HepG2 (cell line): Measurements from ENCODE around the gene DPEP1. TPM values are rescaled to one million over a fixed set of nuclear protein-coding genes. Genes with fewer than 3 reads are reported as not detected.

Source experiments
- FOXK1 ChIP-seq: sonication (generic); formaldehyde crosslinking; IDR thresholded peaks from 2 replicates; pipeline ENCODE4 v1.4.0; 2020; ENCODE audit warnings: low read depth, missing genetic modification reagents, borderline replicate concordance
- HOXA3 ChIP-seq: sonication (generic); formaldehyde crosslinking; IDR thresholded peaks from 2 replicates; pipeline ENCODE4 v1.5.0; 2020; ENCODE audit warnings: missing genetic modification reagents
- MTA3 ChIP-seq: sonication (generic); formaldehyde crosslinking; IDR thresholded peaks from 2 replicates; pipeline ENCODE4 v1.4.0; 2020; ENCODE audit warnings: missing genetic modification reagents
- NPAS2 ChIP-seq: sonication (generic); formaldehyde crosslinking; IDR thresholded peaks from 2 replicates; pipeline ENCODE4 v1.8.0; 2022; ENCODE audit warnings: mild to moderate bottlenecking, missing genetic modification reagents, borderline replicate concordance
- PCBP1 ChIP-seq: fragments of 200-400 bp; formaldehyde crosslinking; IDR thresholded peaks from 2 replicates; pipeline ENCODE4 v1.6.1; 2017; ENCODE audit warnings: mild to moderate bottlenecking, low read depth, low read length, borderline replicate concordance
- PLSCR1 ChIP-seq: sonication (generic); formaldehyde crosslinking; IDR thresholded peaks from 2 replicates; pipeline ENCODE4 v1.5.0; 2020; ENCODE audit warnings: missing genetic modification reagents, mild to moderate bottlenecking, borderline replicate concordance
- POGZ ChIP-seq: sonication (generic); formaldehyde crosslinking; IDR thresholded peaks from 2 replicates; pipeline ENCODE4 v1.4.0; 2020; ENCODE audit warnings: mild to moderate bottlenecking, missing genetic modification reagents
- POLR2AphosphoS2 ChIP-seq: IDR thresholded peaks from 2 replicates; pipeline ENCODE4 v1.6.1; 2011; ENCODE audit warnings: low read depth, low read length, improper control_type of control experiment
- RFX3 ChIP-seq: IDR thresholded peaks from 2 replicates; pipeline ENCODE4 v1.6.1; 2016; ENCODE audit warnings: missing biosample characterization, missing genetic modification reagents
- SNRNP70 ChIP-seq: fragments of 200-400 bp; formaldehyde crosslinking; IDR thresholded peaks from 2 replicates; pipeline ENCODE4 v1.6.1; 2017; ENCODE audit warnings: mild to moderate bottlenecking, low read depth, low read length, moderate library complexity
- SOX5 ChIP-seq: IDR thresholded peaks from 2 replicates; pipeline ENCODE4 v1.6.1; 2016; ENCODE audit warnings: borderline replicate concordance
- XRCC5 ChIP-seq: fragments of 200-400 bp; formaldehyde crosslinking; optimal IDR thresholded peaks from 2 replicates; pipeline ENCODE3; 2017; ENCODE audit warnings: mild to moderate bottlenecking, low read length
- ZBTB33 ChIP-seq: sonication (generic); formaldehyde crosslinking; IDR thresholded peaks from 2 replicates; pipeline ENCODE4 v1.4.0; 2020; ENCODE audit warnings: missing genetic modification reagents
- ZBTB7B ChIP-seq: sonication (generic); formaldehyde crosslinking; IDR thresholded peaks from 2 replicates; pipeline ENCODE4 v1.4.0; 2020; ENCODE audit warnings: missing genetic modification reagents
- ZNF101 ChIP-seq: sonication (generic); formaldehyde crosslinking; IDR thresholded peaks from 2 replicates; pipeline ENCODE4 v1.4.0; 2020; ENCODE audit warnings: mild to moderate bottlenecking, low read depth, missing genetic modification reagents, borderline replicate concordance
- ZNF451 ChIP-seq: sonication (generic); formaldehyde crosslinking; IDR thresholded peaks from 2 replicates; pipeline ENCODE4 v1.5.0; 2020; ENCODE audit warnings: mild to moderate bottlenecking, missing genetic modification reagents
- ZNF556 ChIP-seq: sonication (generic); formaldehyde crosslinking; IDR thresholded peaks from 2 replicates; pipeline ENCODE4 v1.4.0; 2020; ENCODE audit warnings: mild to moderate bottlenecking, missing genetic modification reagents, borderline replicate concordance
- ZNF574 ChIP-seq: sonication (generic); formaldehyde crosslinking; IDR thresholded peaks from 2 replicates; pipeline ENCODE4 v1.4.0; 2020; ENCODE audit warnings: missing genetic modification reagents
- polyA plus RNA-seq, 8 experiments: library from polyadenylated mRNA; depleted of rRNA in 3 of 8; stranded (reverse) in 7 of 8; unstranded in 1 of 8; fragments of >200 nt; fragmentation: Illumina TruSeq in 4 of 8; extraction: Trizol in 4 of 8; gene quantifications; 2 replicates each; pipeline versions ENCODE4 v1.2.1 to v1.2.3, GENCODE V29; 2011 to 2016; ENCODE audit warnings: low read depth in 4 of 8, missing spikeins in 1 of 8, mixed read lengths in 1 of 8; ENCODE audit not compliant: insufficient read depth in 1 of 8
- total RNA-seq, 5 experiments: library from RNA; depleted of rRNA; stranded (reverse); fragments of >200 nt; fragmentation: Illumina TruSeq; extraction: Trizol; gene quantifications; 2 replicates each; pipeline ENCODE4 v1.2.3, GENCODE V29; 2016; ENCODE audit warnings: low read depth in 1 of 5
- TF ChIP-seq, protein P1 (sequence below): sonication (generic); formaldehyde crosslinking; IDR thresholded peaks from 2 replicates; pipeline ENCODE4 v1.9.0; 2021; ENCODE audit warnings: missing genetic modification reagents, borderline replicate concordance
- TF ChIP-seq, protein P2 (sequence below): sonication (generic); formaldehyde crosslinking; IDR thresholded peaks from 2 replicates; pipeline ENCODE4 v1.8.1; 2023; ENCODE audit warnings: mild to moderate bottlenecking, moderate library complexity, missing genetic modification reagents

DPEP1 gene
- total and polyA plus RNA-seq, 2 of the 13 experiments (the other 11 are each of a cell fraction or from before 2014, with no cell fraction given), result 37.6 to 52.2 TPM

GRCh38 chr16:89572485-89573205 lies 40.8 kb upstream of the DPEP1 start (continued):
- TF ChIP-seq, protein P1, sequence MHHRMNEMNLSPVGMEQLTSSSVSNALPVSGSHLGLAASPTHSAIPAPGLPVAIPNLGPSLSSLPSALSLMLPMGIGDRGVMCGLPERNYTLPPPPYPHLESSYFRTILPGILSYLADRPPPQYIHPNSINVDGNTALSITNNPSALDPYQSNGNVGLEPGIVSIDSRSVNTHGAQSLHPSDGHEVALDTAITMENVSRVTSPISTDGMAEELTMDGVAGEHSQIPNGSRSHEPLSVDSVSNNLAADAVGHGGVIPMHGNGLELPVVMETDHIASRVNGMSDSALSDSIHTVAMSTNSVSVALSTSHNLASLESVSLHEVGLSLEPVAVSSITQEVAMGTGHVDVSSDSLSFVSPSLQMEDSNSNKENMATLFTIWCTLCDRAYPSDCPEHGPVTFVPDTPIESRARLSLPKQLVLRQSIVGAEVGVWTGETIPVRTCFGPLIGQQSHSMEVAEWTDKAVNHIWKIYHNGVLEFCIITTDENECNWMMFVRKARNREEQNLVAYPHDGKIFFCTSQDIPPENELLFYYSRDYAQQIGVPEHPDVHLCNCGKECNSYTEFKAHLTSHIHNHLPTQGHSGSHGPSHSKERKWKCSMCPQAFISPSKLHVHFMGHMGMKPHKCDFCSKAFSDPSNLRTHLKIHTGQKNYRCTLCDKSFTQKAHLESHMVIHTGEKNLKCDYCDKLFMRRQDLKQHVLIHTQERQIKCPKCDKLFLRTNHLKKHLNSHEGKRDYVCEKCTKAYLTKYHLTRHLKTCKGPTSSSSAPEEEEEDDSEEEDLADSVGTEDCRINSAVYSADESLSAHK, result no peak
- peak; percentile 77; the same call in 1 of the 2 replicates for TF ChIP-seq ZNF556 (CRISPR knock-in tag)
- TF ChIP-seq FOXK1 (CRISPR knock-in tag), result 0 out of 2 replicates have a peak, but pooled peaks have one; percentile 45
- TF ChIP-seq POLR2AphosphoS2, result no peak
- no peak for TF ChIP-seq ZBTB33 (CRISPR knock-in tag)
- peak; percentile 62; the same call in 1 of the 2 replicates for TF ChIP-seq HOXA3 (CRISPR knock-in tag)
- TF ChIP-seq, protein P2, sequence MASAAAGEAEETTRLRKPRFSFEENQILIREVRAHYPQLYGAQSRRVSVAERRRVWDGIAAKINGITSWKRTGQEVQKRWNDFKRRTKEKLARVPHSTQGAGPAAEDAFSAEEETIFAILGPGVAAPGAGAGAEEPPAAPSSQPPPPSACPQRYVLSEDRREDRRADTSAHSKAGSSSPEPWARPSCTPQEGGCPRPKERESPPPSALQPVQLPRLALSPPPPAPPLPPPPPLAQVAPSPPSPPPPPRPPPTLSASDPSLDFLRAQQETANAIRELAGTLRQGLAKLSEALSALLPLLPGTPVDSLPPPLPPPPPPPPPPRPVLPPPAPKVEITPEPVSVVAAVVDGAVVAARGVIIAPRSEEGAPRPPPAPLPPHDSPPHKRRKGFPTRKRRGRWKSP (CRISPR knock-in tag), result peak; percentile 52; the same call in 1 of the 2 replicates
- no peak for TF ChIP-seq RFX3 (CRISPR knock-in tag)
- TF ChIP-seq NPAS2 (CRISPR knock-in tag), result no peak
- 0 out of 2 replicates have a peak, but pooled peaks have one; percentile 41 for TF ChIP-seq ZNF451 (CRISPR knock-in tag)
- no peak for TF ChIP-seq MTA3 (CRISPR knock-in tag)
- no peak for TF ChIP-seq PCBP1
- TF ChIP-seq ZNF574 (CRISPR knock-in tag), result peak; percentile 63; the same call in 1 of the 2 replicates
- TF ChIP-seq ZNF101 (CRISPR knock-in tag), result no peak; the same call in 1 of the 2 replicates
- TF ChIP-seq XRCC5, result peak; percentile 69
- peak; percentile 8; the same call in 1 of the 2 replicates for TF ChIP-seq POGZ (CRISPR knock-in tag)
- TF ChIP-seq SNRNP70, result no peak
- TF ChIP-seq PLSCR1 (CRISPR knock-in tag), result no peak
- TF ChIP-seq ZBTB7B (CRISPR knock-in tag), result peak; percentile 90; the same call in 1 of the 2 replicates
- TF ChIP-seq SOX5 (CRISPR knock-in tag), result peak; percentile 57
